Ramos (cell line): ENCODE data around the gene COL11A2.
"Not testable (repeated sequence)": the region's sequence is repeated elsewhere in the genome, so short reads cannot be mapped to it uniquely, and the experiment has no call there.

Experiments
- in situ Hi-C: fragments of 300-500 bp; cut with MboI; formaldehyde crosslinking; loops from one replicate; pipeline ENCODE4 v1.14.3; 2022; ENCODE audit warnings: low sequenced_read_pairs; ENCODE audit not compliant: unreplicated experiment

The COL11A2 gene

DNA sequence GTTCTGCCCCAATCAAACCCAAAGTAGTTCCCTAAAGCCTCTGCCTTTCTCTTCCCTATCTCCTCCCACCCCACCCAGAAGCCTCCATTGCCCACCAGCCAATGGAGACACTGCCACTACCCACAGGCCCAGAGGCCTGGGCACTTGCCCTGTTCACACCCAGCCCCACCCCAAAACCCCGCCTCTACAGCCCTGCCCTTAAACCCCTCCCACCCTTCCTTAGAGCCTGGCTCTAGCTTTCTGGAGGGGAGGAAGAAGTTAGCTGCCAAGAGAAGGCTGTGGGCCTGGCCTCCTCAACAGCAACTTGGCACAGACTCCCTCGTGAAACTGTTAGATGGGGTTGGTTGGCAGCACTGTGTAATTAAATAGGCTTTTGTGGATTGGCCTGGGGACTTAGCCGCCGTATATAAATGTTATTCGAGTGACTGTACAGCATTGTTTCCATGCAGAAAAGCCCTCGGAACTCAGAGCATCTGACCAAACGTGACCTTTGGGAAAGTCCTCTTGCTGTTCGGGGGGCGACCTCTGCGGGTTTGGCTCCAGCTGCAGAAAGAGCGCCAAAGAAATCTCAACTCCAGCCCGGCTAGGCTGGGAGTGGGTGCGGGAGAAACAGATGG lies 31.4 kb downstream of the COL11A2 start:
- in situ Hi-C loops, result no loop called here

DNA sequence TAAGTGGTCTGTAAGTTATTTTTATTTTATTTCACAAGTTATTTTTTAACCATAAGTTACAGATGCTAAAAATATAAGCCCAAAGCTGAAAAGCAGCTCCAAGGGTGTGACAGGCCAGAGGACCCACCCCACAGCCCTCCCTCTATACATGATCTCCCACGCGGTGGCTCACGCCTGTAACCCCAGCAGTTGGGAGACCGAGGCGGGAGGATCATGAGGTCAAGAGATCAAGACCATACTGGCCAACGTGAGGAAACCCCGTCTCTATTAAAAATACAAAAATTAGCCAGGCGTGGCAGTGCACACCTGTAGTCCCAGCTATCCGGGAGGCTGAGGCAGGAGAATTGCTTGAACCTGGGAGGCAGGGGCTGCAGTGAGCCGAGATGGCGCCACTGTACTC lies 32.2 kb downstream of the COL11A2 start:
- in situ Hi-C loops, result no loop called here

DNA sequence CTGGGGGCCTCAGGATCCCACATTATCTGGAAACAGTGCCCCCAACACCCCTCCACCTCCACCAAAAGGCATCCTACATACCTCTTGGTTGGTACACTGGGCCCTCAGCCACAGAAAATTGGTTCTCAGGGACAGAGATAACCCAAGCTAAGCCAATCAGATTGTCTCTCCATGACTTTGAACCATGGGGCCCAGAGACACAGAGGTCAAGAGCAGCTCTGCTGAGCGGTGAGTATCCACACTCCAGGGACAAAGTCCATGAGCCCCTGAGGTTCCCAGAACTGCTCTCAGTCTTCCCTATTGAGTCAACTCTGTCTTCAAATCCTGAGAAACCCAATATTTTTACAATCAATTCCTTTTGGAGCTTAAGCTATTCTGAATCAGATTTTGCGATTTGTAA lies 35.3 kb downstream of the COL11A2 start:
- in situ Hi-C loops, result no loop called here

DNA sequence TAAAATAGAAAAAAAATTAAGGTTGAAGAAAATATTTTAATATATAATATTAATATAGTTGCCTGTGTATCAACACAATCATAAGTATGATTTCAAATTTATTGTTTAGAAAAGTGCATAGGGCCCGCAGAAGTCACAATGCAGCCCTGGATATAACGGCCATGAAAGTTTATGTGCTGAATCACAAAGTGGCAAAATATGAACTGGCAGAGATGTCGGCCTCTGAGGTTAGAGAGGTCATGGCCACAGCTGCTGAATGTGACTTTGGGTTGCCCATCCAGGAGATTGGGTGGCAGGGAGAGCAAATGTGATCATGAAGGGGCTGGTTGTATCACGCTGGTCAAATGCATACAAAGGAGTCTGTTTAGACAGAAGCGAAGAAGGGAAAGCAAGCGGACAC lies 35.7 kb downstream of the COL11A2 start:
- in situ Hi-C loops, result no loop called here

- in situ Hi-C loops, result no loop called here
Observed at GRCh38 chr6:33154349-33154748, 37.9 kb downstream of the COL11A2 start.

DNA sequence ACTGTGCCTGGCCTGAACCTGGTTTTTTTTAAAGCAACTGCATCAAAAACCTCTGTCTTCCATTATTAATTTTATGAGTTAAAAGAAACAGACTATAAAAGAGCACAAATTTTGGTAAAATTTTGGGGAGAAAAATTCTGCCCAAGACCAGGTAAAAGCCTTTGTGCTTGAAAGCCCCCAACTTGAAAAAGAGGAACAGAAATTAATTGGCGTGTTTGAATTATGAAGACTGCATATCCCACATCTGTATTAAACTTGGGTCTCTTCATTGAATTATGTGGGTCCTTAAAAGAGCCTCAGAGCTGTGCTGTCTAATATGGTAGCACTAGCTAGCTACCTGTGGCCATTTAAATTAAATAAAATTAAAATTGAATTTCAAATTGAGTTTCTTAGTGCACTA lies 41.2 kb downstream of the COL11A2 start:
- in situ Hi-C loops, result no loop called here

DNA sequence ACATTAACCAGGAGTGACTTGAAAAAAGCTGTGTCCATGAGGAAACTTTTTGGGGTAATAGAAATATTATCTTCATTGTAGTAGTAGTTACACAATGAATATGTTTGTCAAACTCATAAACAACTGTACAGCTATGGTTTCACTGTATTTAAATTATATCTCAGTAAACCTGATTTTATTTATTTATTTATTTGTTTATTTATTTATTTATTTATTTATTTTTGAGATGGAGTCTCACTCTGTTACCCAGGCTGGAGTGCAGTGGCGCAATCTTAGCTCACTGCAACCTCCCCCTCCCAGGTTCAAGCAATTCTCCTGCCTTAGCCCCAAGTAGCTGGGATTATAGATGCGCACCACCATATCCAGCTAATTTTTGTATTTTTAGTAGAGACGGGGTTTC lies 41.7 kb downstream of the COL11A2 start:
- in situ Hi-C loops, result not testable (repeated sequence)

- in situ Hi-C loops, result no loop called here
Observed at GRCh38 chr6:33147807-33148666, 44.2 kb downstream of the COL11A2 start.

DNA sequence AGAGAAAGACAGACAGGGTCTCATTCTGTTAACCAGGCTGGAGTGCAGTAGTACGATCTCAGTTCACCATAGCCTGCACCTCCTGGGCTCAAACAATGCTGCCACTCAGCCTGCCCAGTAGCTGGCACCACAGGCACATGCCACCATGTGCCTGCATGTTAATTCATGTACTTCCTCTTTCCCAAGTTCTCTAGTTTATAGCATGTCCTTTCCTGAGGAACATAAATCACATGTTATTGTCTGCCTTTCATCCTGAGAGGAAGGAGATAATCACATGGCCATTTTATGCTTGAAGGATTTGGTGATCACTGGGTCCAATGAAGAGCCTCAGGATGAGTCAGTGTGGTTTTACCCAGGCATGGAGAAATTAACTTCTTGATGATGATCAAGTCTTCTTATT lies 47.9 kb downstream of the COL11A2 start:
- in situ Hi-C loops, result no loop called here

DNA sequence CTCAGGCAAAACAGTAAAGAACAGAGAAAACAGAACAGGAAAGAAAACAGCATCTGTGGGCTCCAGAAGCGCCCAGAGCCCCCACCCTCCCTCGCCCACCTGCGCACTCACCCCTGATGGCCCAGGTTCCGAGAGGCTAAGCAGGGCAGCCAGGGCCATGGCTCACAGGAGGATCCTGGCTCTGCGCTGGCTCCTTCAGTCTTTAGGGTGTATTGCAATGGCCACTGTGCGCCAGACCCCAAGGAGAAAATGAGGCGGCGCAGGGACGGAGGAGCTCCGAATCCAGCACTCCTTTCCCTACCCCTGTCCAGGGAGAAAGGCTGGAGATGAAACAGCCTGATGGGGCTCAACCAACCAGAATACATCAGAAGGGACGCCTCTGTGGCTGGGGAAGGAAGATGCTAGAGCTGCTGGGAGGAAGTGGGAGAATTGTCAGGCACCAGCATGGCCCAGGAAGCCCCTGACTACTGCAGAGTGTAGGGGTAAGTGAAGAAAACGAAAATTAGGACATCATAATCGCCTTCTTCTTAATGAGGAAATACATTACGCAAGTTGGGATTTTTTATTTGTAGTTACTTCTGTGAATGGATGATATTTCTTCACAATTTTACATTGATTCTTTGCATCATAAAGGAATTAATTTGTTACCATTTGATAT lies 49.0 kb downstream of the COL11A2 start:
- in situ Hi-C loops, result no loop called here

- in situ Hi-C loops, result no loop called here
Observed at GRCh38 chr6:33142501-33143070, 49.7 kb downstream of the COL11A2 start.

DNA sequence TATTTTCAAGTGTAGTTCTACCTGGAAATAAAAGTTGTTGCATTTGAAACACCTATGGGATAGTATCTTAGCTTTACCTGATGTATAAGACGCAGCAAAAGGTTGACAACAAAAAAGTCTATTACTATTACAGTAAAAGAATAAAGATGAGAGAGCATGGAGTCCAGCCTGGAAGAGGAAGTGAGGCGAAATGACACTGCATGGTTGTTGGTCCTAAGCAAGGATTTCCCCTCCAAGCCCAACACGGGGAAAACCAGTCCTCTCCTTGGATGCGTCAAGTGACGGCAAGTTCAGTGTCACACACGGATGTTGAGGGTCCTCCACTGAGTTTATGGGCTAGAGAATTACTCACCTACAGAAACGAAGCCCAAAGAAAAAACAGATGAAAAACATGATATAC lies 51.7 kb downstream of the COL11A2 start:
- in situ Hi-C loops, result no loop called here

DNA sequence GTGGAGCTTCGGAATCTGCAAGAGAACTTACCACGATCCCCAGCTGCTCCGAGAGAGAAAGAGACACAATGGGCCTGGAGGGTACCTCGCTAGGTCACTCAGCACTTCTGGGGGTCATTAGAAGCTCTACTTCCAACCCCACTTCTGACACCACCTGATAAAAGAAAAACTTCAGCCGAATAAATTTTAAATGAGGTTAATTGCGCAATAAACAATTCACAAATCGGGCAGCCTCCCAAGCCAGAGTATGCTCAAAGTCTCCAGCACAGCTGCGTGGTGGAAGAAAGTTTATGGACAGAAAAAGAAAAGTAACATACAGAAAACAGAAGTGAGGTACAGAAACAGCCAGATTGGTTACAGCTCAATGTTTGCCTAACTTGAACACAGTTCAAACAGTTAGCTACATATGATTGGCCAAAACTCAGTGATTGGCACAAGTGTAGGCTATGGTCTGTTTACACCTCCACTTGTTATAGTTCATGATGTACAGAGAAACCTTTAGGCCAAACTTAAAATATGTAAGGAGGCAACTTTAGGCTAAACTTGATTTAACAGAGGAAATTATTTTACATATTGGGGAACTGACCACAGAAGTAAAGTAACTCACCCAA lies 52.6 kb downstream of the COL11A2 start:
- in situ Hi-C loops, result no loop called here

- in situ Hi-C loops, result no loop called here
Observed at GRCh38 chr6:33136310-33136900, 55.9 kb downstream of the COL11A2 start.

DNA sequence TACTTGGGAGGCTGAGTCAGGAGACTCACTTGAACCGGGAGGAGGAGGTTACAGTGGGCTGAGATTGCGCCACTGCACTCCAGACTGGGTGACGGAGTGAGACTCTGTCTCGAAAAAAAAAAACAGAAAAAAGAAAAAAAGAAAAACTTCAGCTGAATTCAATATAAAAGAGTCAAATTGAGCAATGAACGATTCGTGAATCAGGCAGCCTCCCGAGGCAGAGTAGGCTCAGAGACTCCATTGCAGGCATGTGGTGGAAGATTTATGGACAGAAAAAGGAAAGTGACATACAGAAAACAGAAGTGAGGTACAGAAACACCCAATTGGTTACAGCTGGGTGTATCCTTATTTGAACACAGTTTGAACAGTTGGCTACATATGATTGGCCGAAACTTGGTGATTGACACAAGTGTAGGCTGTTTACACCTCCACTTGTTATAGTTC lies 60.2 kb downstream of the COL11A2 start:
- in situ Hi-C loops, result no loop called here

GRCh38 chr6:33128318-33128717 lies 63.9 kb downstream of the COL11A2 start:
- in situ Hi-C loops, result no loop called here

- in situ Hi-C loops, result no loop called here
Observed at GRCh38 chr6:33126101-33126714, 66.1 kb downstream of the COL11A2 start.

DNA sequence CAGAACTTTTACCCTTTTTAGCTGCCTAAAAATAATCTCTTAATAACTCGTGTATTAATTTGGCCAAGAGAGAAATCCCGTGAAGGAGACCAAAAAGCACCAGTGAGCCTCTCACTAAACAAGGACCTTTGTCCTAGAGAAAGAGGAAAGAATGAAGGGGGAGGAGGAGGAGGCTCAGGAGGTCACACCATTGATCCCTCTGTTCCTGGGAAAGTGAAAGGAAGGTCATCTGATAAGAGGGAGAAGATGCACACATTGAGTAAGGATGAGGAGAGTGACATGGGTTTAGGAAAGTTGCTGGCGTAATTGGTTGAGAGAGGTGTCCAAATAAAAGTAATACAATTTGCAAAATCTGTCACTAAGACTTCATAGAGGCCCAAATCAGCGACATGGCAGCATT lies 67.3 kb downstream of the COL11A2 start:
- in situ Hi-C loops, result no loop called here

DNA sequence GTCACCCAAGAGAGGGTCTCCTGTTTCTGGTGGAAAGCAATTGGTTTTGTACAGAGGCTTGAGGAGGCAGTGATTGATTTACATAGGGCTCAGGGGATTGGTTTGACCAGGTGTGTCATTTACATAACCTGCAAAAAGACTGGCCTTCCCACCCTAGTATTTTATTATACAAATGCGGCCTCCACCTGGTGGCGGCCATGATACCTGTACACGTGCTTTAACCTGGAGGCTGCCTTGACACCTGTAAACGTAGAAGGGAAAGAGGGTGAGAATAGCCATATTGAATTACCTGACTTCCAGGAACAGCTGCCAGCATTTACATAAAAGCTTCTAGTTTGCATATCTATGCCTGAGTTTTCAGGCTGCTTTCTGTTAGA lies 67.8 kb downstream of the COL11A2 start:
- in situ Hi-C loops, result no loop called here
